Astrocyte of the cerebellum (primary cell): ENCODE measurements around the gene CCDC149.

Source experiments
- DNase-seq: peaks from one replicate; pipeline ENCODE4 v3.0.0-alpha.2; 2011; ENCODE audit warnings: low read depth
- H3K4me3 ChIP-seq: 2 replicates; pipeline ENCODE4 v1.5.1; 2011; ENCODE audit warnings: mild to moderate bottlenecking, low read depth, low read length, moderate library complexity
- CTCF ChIP-seq: IDR thresholded peaks from 2 replicates; pipeline ENCODE4 v1.5.1; 2012; ENCODE audit warnings: low read length, low read depth, moderate library complexity, mild to moderate bottlenecking; ENCODE audit errors: missing control alignments
- in situ Hi-C: cut with HindIII; loops from 2 replicates; pipeline ENCODE4 v1.10.0; 2017; ENCODE audit warnings: low sequenced_read_pairs

Gene CCDC149

GRCh38 chr4:24937176-24937916 lies 24.5 kb upstream of the CCDC149 start:
- DNase-seq = no peak
- no peak overlapping the region for H3K4me3 ChIP-seq
- in situ Hi-C loops = no loop called here
- TF ChIP-seq CTCF = no peak

GRCh38 chr4:24935856-24936255 lies 23.0 kb upstream of the CCDC149 start:
- DNase-seq = no peak
- no peak overlapping the region for H3K4me3 ChIP-seq
- in situ Hi-C loops = no loop called here
- TF ChIP-seq CTCF = no peak

- DNase-seq = no peak
These were observed 21.5 kb upstream of the CCDC149 start for GRCh38 chr4:24934311-24934710.

GRCh38 chr4:24933684-24934275 lies 20.9 kb upstream of the CCDC149 start:
- TF ChIP-seq CTCF = no peak

More at GRCh38 chr4:24934311-24934710, 21.5 kb upstream of the CCDC149 start:
- in situ Hi-C loops = no loop called here
- no peak overlapping the region for H3K4me3 ChIP-seq
- TF ChIP-seq CTCF = no peak

GRCh38 chr4:24932515-24933225 lies 19.8 kb upstream of the CCDC149 start:
- no peak overlapping the region for H3K4me3 ChIP-seq
- no peak for TF ChIP-seq CTCF
- DNase-seq = no peak
- in situ Hi-C loops = no loop called here

More at GRCh38 chr4:24933684-24934275, 20.9 kb upstream of the CCDC149 start:
- in situ Hi-C loops = no loop called here
- no peak for DNase-seq
- no peak overlapping the region for H3K4me3 ChIP-seq

- no peak overlapping the region for H3K4me3 ChIP-seq
- TF ChIP-seq CTCF = no peak
- DNase-seq = no peak
- in situ Hi-C loops = no loop called here
These were observed 17.3 kb upstream of the CCDC149 start for GRCh38 chr4:24930151-24930550.
